Measurements from ENCODE around the gene PACRG. TPM values are rescaled to one million over a fixed set of nuclear protein-coding genes. Genes with fewer than 3 reads are reported as not detected.

The PACRG gene
- polyA plus RNA-seq, 1 of the 3 experiments (the other 2 are of a cell fraction), result 0.56 TPM

GRCh38 chr6:162854228-162854627 lies 126.5 kb downstream of the PACRG start:
- Histone ChIP-seq H3K9ac (no peak overlapping the region), H3K9me3 (no peaks in the 10 kb centered on the region), H3K9me2 (no peaks in the 10 kb centered on the region), H4K20me1 (ENCODE audit: insufficient read depth) (no peaks in the 10 kb centered on the region), H3K4me3 (ENCODE audit: low read depth in 2 of 2, low read length in 1 of 2) (no peak overlapping the region), H2AFZ (ENCODE audit: low read depth) (no peak overlapping the region), H3K4me2 (no peak overlapping the region), H3F3A (replicated peaks; ENCODE audit: insufficient read depth) (no peaks in the 10 kb centered on the region), H3K27ac (ENCODE audit: low read depth in 2 of 2, low read length in 1 of 2) (no peak overlapping the region), H3K79me2 (ENCODE audit: insufficient read depth) (no peaks in the 10 kb centered on the region), H3K4me1 (ENCODE audit: control insufficient read depth in 1 of 2, insufficient read depth in 2 of 2, low read depth in 1 of 2, low read length in 1 of 2) (peaks cover 0 to 11% of the 10 kb centered on the region in 2 experiments; a peak in 2 of 4 replicates), H3K36me3 (replicated peaks in 1 of 2; ENCODE audit: control insufficient read depth in 1 of 2, insufficient read depth in 2 of 2, low read length in 1 of 2) (no peaks in the 10 kb centered on the region), H3K27me3 (ENCODE audit: insufficient read depth) (no peaks in the 10 kb centered on the region)
- ChIA-PET POLR2A (no interaction called here), CTCF (interaction anchor here (1.9 kb wide), 1 partner anchor 126 kb away, joined by 6 read pairs; the partner anchor contains the start of genes PACRG and PRKN)
- TF ChIP-seq CHD2 (IDR thresholded peaks at IDR 0.05; ENCODE audit: low read length, partially characterized antibody), result no peak
- no peak for TF ChIP-seq REST (IDR thresholded peaks at IDR 0.05; ENCODE audit: low read depth, low read length)
- no peak for TF ChIP-seq RCOR1 (IDR thresholded peaks at IDR 0.05; ENCODE audit: low read length)
- no peak for TF ChIP-seq FOXJ3 (CRISPR knock-in tag; IDR thresholded peaks at IDR 0.05)
- TF ChIP-seq PBX3 (IDR thresholded peaks at IDR 0.05), result no peak
- no peak for TF ChIP-seq ELF1 (IDR thresholded peaks at IDR 0.05)
- no peak for TF ChIP-seq USF1 (IDR thresholded peaks at IDR 0.05; ENCODE audit: borderline replicate concordance, low read depth)
- TF ChIP-seq TCF12 (IDR thresholded peaks at IDR 0.05), result no peak
- TF ChIP-seq NFIC (IDR thresholded peaks at IDR 0.05; ENCODE audit: borderline replicate concordance), result no peak
- TF ChIP-seq TAF1 (IDR thresholded peaks at IDR 0.05; ENCODE audit: borderline replicate concordance, low read depth, low read length), result no peak
- no peak for TF ChIP-seq NRF1 (IDR thresholded peaks at IDR 0.05; ENCODE audit: low read depth, low read length)
- no peak for TF ChIP-seq CTCF (IDR thresholded peaks at IDR 0.05)
- TF ChIP-seq RXRA (IDR thresholded peaks at IDR 0.05; ENCODE audit: borderline replicate concordance, low read depth), result no peak
- no peak for TF ChIP-seq YY1 (IDR thresholded peaks at IDR 0.05; ENCODE audit: low read depth)
- no peak for TF ChIP-seq SIN3A (IDR thresholded peaks at IDR 0.05; ENCODE audit: borderline replicate concordance, low read depth, low read length)
- no peak for DNase-seq
- WGBS (ENCODE audit: low lambda C conversion rate), result 73% methylated on average over 1 of the region's 1 CpG
